Spleen (tissue), 11 donors: ENCODE results near the gene ZNF329. TPM values are rescaled to one million over a fixed set of nuclear protein-coding genes. Genes with fewer than 3 reads are reported as not detected.
A peak's percentile ranks its signal among the peaks of the same experiment; 100 is the strongest.
"Not testable (repeated sequence)": the region's sequence is repeated elsewhere in the genome, so short reads cannot be mapped to it uniquely, and the experiment has no call there.

Experiments
- DNase-seq: peaks from one replicate; pipeline ENCODE4 v3.0.0-alpha.2; 2020
- H3K27ac ChIP-seq, 8 donors: fragments of 200-600 bp; sonication (generic) in 7 of 8; 1 replicate in 4 of 8; 2 replicates in 4 of 8; pipeline versions ENCODE4 v1.5.0 to v1.8.0; 2016 to 2021; ENCODE audit warnings: inconsistent platforms in 4 of 8, mild to moderate bottlenecking in 4 of 8, moderate library complexity in 1 of 8
- H3K27me3 ChIP-seq, 7 donors: fragments of 200-600 bp; sonication (generic) in 6 of 7; replicated peaks in 1 of 7; 1 replicate in 4 of 7; 2 replicates in 3 of 7; pipeline versions ENCODE4 v1.5.0 to v1.8.0; 2016 to 2021; ENCODE audit warnings: inconsistent platforms in 3 of 7, mild to moderate bottlenecking in 1 of 7
- H3K36me3 ChIP-seq, 6 donors: fragments of 200-600 bp; sonication (generic) in 5 of 6; 1 replicate in 4 of 6; 2 replicates in 2 of 6; pipeline versions ENCODE4 v1.5.0 to v1.8.0; 2016 to 2021; ENCODE audit warnings: inconsistent platforms in 2 of 6
- H3K4me1 ChIP-seq, 6 donors: fragments of 200-600 bp; sonication (generic) in 5 of 6; 1 replicate in 3 of 6; 2 replicates in 3 of 6; pipeline versions ENCODE4 v1.5.0 to v1.8.0; 2016 to 2021; ENCODE audit warnings: inconsistent platforms in 3 of 6
- H3K4me3 ChIP-seq, 8 donors: fragments of 200-600 bp; sonication (generic) in 7 of 8; 1 replicate in 4 of 8; 2 replicates in 4 of 8; pipeline versions ENCODE4 v1.5.0 to v1.8.0; 2016 to 2021; ENCODE audit warnings: inconsistent platforms in 4 of 8, mild to moderate bottlenecking in 4 of 8, moderate library complexity in 2 of 8
- H3K9me3 ChIP-seq, 8 donors: fragments of 200-600 bp; sonication (generic) in 7 of 8; 1 replicate in 4 of 8; 2 replicates in 4 of 8; pipeline versions ENCODE4 v1.5.0 to v1.8.0; 2016 to 2021; ENCODE audit warnings: inconsistent platforms in 4 of 8
- POLR2A ChIP-seq, 3 donors: fragments of 450-650 bp; IDR thresholded peaks; one replicate each; pipeline ENCODE4 v1.5.1; 2017; ENCODE audit warnings: antibody characterized with exemption in 3 of 3, mild to moderate bottlenecking in 1 of 3
- POLR2AphosphoS5 ChIP-seq, 3 donors: sonication (generic); formaldehyde crosslinking; IDR thresholded peaks; one replicate each; pipeline ENCODE4 v1.5.1; 2017; ENCODE audit warnings: antibody characterized with exemption in 3 of 3
- WGBS, 5 donors: extraction: QIAGEN DNeasy Blood & Tissue Kit in 3 of 5; methylation state at CpG; one replicate each; pipeline versions ENCODE4 v1.1.5 to v1.1.7; 2013 to 2018; 5-methylcytosine and 5-hydroxymethylcytosine counted together
- intact Hi-C: fragments of 100-400 bp; cut with DNase I; formaldehyde crosslinking; loops from one replicate; pipeline ENCODE4 v1.15.0; 2023; ENCODE audit warnings: low total_unique reads
- polyA plus RNA-seq, 3 donors: library from polyadenylated mRNA; stranded (reverse); fragments of 200-250 nt; gene quantifications; one replicate each; pipeline ENCODE4 v1.2.1, GENCODE V29; 2013
- total RNA-seq, 7 donors: library from RNA; depleted of rRNA in 3 of 7; stranded (reverse); fragments of >200 nt in 3 of 7; fragmentation: NEBNext Ultra II Directional in 4 of 7; extraction: Animal tissue kit (Norgen Biotek cat#: 25700) in 4 of 7; gene quantifications; one replicate each; pipeline versions ENCODE4 v1.1.0 to v1.2.1, GENCODE V29; 2016 to 2021
- TF ChIP-seq, protein P1 (sequence below), 11 experiments: fragments of 200-600 bp in 7 of 11; fragments of 450-650 bp in 4 of 11; sonication (generic) in 4 of 11; IDR thresholded peaks in 8 of 11; conservative IDR thresholded peaks in 3 of 11; 1 replicate in 7 of 11; 2 replicates in 4 of 11; pipeline versions ENCODE4 v1.4.0 to v1.8.0; 2016 to 2021; ENCODE audit warnings: antibody characterized with exemption in 11 of 11, inconsistent platforms in 4 of 11, mild to moderate bottlenecking in 1 of 11
- donor health status: healthy with polysubstance abuse.
- donor health status: DM: no; HTN: no; CAD: no; lungs with moderate emphysema.
- donor health status: DM: no; HTN: no; CAD: no.
- donor health status: Bipolar disorder and iron deficiency.
- donor health status: healthy.
- donor health status: DM: no; HTN: no; CAD: no.
- donor health status: DM: yes; HTN: yes; CAD: no.

The ZNF329 gene
- total and polyA plus RNA-seq, 10 donors, result 3.8 to 13.4 (median 9.3) TPM

DNA sequence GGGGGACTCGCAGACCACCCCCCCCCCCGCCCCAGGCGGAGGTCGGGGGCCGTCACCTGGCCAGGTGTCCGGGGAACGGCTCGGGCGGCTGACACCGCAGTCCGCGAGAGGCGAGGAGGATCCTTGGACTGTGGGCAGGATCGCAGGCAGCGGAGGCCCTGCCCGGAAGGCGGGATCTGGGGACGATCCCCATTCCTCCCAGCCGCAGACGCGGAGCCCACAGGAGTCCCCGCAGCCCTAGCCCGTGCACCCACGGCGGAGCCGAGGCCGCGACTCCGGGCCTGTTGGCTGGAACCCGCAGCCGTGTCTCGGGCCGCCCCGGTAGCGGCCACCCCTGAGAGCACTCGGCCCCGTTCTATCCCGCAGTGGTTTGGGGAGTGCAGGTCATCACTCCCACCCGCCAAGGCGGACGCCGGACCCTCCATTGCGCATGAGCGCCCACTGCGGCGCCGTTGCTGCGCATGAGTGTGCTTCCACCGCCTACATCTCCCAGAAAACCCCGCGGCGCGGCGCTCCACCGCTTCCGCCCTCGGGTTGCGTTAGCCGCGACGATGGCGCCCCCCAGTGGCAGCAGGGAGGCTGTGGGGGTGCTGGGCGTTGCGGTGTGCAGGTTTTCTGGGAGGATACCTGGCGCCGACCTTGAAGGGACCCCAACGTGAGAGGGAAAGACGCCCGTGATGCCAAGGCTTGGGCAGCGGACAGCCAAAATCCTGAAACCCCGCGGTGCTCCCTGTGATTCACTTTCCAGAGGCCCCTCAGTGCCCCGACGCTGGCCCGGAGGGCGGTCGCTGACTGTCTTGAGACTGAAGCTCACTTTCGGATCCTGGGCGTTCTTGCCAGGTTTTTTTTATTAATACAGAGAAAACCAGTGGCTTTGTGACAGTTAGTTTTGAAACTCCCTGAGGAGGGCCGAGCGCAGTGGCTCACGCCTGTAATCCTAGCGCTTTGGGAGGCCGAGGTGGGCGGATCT is 4.4 kb upstream of the ZNF329 start:
- WGBS, 5 donors, result 3 to 11% (median 4%) methylated on average over 22 to 85 of the region's 85 CpGs
- peak; percentile 98 for DNase-seq
- intact Hi-C loops, result loop anchor here (5.0 to 10.0 kb wide), 3 partner anchors 133 to 1050 kb away; no protein-coding TSS in a partner anchor
- Histone ChIP-seq H3K4me3 (peak overlapping the region; percentile 72 to 97 (median 85)), H3K27ac (peak overlapping the region; percentile 83 to 91 (median 90)), H3K4me1 (peaks cover 17 to 46% (median 33%) of the 10 kb centered on the region in 6 donors), H3K27me3 (no peaks in the 10 kb centered on the region), H3K9me3 (peaks cover 0 to 52% (median 21%) of the 10 kb centered on the region in 8 donors), H3K36me3 (no peaks in the 10 kb centered on the region)
- TF ChIP-seq POLR2A (IDR thresholded peaks at IDR 0.05), result peak in 2 of 3 donors; percentile 31 to 43
- TF ChIP-seq POLR2AphosphoS5 (IDR thresholded peaks at IDR 0.05), result peak; percentile 88 to 94 (median 92)
- TF ChIP-seq, protein P1, sequence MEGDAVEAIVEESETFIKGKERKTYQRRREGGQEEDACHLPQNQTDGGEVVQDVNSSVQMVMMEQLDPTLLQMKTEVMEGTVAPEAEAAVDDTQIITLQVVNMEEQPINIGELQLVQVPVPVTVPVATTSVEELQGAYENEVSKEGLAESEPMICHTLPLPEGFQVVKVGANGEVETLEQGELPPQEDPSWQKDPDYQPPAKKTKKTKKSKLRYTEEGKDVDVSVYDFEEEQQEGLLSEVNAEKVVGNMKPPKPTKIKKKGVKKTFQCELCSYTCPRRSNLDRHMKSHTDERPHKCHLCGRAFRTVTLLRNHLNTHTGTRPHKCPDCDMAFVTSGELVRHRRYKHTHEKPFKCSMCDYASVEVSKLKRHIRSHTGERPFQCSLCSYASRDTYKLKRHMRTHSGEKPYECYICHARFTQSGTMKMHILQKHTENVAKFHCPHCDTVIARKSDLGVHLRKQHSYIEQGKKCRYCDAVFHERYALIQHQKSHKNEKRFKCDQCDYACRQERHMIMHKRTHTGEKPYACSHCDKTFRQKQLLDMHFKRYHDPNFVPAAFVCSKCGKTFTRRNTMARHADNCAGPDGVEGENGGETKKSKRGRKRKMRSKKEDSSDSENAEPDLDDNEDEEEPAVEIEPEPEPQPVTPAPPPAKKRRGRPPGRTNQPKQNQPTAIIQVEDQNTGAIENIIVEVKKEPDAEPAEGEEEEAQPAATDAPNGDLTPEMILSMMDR (IDR thresholded peaks at IDR 0.05 in 8 of 11, conservative IDR thresholded peaks at IDR 0.05 in 3 of 11), result peak; percentile 95 to 100 (median 99)

DNA sequence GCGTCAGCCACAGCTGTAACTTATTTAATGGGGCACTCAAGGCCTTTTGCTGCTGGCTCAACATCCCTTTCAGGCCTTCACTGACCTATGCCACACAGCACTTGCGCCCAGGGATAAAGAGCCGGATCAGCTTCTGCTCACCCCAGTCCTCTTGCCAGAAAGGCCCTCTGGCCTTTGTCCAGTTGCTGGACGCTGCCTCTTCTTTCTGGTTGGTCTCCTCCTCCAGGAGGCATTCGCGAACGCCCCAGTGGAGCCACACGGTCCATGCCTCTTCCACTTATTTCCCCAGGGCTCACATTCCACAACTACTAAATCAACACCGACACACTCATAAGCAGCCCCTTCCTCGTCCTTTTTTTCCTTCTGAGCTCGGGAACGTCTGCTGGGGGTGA is 3.7 kb upstream of the ZNF329 start:
- H3K4me1 ChIP-seq, result peaks cover 22 to 53% (median 40%) of the 10 kb centered on the region in 6 donors
- H3K4me3 ChIP-seq, result peak overlapping the region; percentile 72 to 97 (median 85)
- H3K27me3 ChIP-seq, result no peaks in the 10 kb centered on the region
- no peaks in the 10 kb centered on the region for H3K36me3 ChIP-seq
- peaks cover 0 to 49% (median 16%) of the 10 kb centered on the region in 8 donors for H3K9me3 ChIP-seq
- no peak for TF ChIP-seq POLR2A (IDR thresholded peaks at IDR 0.05)
- TF ChIP-seq POLR2AphosphoS5 (IDR thresholded peaks at IDR 0.05), result no peak
- 11 to 23% (median 20%) methylated on average over 12 of the region's 12 CpGs for WGBS, 5 donors
- peak overlapping the region; percentile 83 to 91 (median 90) for H3K27ac ChIP-seq
- intact Hi-C loops, result loop anchor here (5.0 to 10.0 kb wide), 2 partner anchors 747 to 1049 kb away; no protein-coding TSS in a partner anchor
- no peak for DNase-seq

DNA sequence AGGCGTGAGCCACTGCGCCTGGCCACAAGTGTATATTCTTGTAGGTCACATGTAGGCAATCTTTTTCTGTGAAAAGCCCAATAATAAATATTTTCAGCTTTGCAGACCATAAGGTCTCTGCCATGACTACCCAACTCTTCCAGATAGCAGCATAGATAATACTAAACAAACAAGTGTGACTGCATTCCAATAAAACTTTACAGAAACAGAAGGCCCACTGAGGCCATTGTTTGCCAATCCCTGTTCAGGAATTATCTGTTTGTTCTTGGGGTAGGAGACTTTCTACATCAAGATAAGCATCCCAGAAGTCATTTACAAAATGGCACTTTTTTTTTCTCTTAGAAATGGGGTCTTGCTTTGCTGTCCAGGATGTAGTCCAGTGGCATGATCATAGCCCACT is 2.8 kb upstream of the ZNF329 start:
- Histone ChIP-seq H3K9me3 (peaks cover 0 to 50% (median 17%) of the 10 kb centered on the region in 8 donors), H3K27ac (no peak overlapping the region), H3K4me1 (peaks cover 22 to 59% (median 43%) of the 10 kb centered on the region in 6 donors), H3K4me3 (peak overlapping the region in 1 of 8 donors; percentile 75), H3K27me3 (no peaks in the 10 kb centered on the region), H3K36me3 (peaks cover 0 to 5% (median 0%) of the 10 kb centered on the region in 6 donors)
- DNase-seq, result no peak
- 90 to 100% (median 93%) methylated on average over 2 of the region's 2 CpGs for WGBS, 5 donors
- intact Hi-C loops, result loop anchor here (5.0 to 10.0 kb wide), 2 partner anchors 746 to 1049 kb away; no protein-coding TSS in a partner anchor
- TF ChIP-seq, protein P1 (IDR thresholded peaks at IDR 0.05 in 8 of 11, conservative IDR thresholded peaks at IDR 0.05 in 3 of 11), result no peak
- TF ChIP-seq POLR2AphosphoS5 (IDR thresholded peaks at IDR 0.05), result no peak
- TF ChIP-seq POLR2A (IDR thresholded peaks at IDR 0.05), result no peak

DNA sequence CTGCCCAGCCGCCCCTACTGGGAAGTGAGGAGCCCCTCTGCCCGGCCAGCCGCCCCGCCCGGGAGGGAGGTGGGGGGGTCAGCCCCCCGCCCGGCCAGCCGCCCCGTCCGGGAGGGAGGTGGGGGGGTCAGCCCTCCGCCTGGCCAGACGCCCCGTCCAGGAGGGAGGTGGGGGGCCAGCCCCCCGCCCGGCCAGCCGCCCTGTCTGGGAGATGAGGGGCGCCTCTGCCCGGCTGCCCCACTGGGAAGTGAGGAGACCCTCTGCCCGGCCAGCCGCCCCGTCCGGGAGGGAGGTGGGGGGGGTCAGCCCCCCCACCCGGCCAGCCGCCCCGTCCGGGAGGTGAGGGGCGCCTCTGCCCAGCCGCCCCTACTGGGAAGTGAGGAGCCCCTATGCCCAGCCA is 3.1 kb downstream of the ZNF329 start:
- H3K36me3 ChIP-seq, result peaks cover 0 to 47% (median 11%) of the 10 kb centered on the region in 6 donors
- H3K9me3 ChIP-seq, result peaks cover 12 to 77% (median 52%) of the 10 kb centered on the region in 8 donors
- 87 to 100% (median 94%) methylated on average over 5 to 23 of the region's 28 CpGs for WGBS, 5 donors
- H3K27ac ChIP-seq, H3K4me3 ChIP-seq, DNase-seq, H3K27me3 ChIP-seq, intact Hi-C loops: not testable (repeated sequence)
- peaks cover 11 to 30% (median 21%) of the 10 kb centered on the region in 6 donors for H3K4me1 ChIP-seq
